ENCODE results near the gene ZNF107.
"Not testable (repeated sequence)": the region's sequence is repeated elsewhere in the genome, so short reads cannot be mapped to it uniquely, and the experiment has no call there.

ZNF107 gene

DNA sequence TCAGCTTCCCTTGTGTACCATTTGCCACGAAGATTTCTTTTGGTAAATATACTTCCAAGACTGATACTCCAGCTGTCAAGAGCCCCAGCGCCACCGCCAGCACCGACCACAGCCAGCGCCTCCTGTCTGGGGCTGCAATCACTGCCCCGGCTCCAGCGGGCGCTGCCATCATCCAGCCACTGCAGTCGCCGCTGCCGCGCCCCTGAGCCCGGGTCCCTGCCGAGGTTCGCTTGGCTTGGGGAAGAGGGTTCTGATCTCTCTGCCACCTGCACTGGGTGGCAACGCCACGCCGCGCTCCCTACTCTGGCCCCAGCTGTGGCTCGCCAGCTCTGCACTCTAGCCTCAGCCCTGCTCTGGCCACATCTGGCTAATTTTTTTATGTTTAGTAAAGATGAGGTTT lies 70.6 kb downstream of the ZNF107 start:
- no peak for DNase-seq (ENCODE audit: low spot score)

DNA sequence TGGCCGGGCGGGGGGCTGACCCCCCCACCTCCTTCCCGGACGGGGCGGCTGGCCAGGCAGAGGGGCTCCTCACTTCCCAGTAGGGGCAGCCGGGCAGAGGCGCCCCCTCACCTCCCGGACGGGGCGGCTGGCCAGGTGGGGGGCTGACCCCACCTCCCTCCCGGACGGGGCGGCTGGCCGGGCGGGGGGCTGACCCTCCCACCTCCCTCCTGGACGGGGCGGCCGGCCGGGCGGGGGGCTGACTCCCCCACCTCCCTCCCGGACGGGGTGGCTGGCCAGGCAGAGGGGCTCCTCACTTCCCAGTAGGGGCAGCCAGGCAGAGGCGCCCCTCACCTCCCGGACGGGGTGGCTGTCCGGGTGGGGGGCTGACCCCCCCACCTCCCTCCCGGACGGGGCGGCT lies 72.5 kb downstream of the ZNF107 start:
- DNase-seq (ENCODE audit: low spot score) = not testable (repeated sequence)

DNA sequence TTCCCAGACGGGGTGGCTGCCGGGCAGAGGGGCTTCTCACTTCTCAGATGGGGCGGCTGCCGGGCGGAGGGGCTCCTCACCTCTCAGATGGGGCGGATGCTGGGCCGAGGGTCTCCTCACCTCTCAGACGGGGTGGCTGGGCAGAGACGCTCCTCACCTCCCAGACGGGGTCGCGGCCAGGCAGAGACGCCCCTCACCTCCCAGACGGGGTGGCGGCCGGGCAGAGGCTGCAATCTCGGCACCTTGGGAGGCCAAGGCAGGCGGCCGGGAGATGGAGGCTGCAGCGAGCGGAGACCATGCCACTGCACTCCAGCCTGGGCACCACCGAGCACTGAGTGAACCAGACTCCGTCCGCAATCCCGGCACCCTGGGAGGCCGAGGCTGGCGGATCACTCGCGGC lies 73.0 kb downstream of the ZNF107 start:
- DNase-seq (ENCODE audit: low spot score) = not testable (repeated sequence)

DNA sequence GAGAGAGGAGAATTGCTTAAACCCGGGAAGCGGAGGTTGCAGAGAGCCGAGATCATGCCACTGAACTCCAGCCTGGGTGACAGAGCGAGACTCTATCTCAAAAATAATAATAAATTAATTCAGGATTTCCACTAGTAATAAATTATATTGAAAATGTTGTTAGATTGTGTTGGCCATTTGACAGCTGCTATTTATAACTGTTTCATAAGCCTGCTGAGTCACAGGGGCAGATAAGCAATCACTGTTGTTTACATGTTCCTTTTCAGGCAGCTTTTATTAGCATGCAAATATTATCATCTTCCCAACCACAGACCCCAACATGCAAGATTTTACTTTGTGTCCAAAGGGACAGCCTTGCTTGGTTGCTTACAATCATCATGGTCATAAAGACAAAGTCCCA lies 78.7 kb downstream of the ZNF107 start:
- no peak for DNase-seq (ENCODE audit: low spot score)

DNA sequence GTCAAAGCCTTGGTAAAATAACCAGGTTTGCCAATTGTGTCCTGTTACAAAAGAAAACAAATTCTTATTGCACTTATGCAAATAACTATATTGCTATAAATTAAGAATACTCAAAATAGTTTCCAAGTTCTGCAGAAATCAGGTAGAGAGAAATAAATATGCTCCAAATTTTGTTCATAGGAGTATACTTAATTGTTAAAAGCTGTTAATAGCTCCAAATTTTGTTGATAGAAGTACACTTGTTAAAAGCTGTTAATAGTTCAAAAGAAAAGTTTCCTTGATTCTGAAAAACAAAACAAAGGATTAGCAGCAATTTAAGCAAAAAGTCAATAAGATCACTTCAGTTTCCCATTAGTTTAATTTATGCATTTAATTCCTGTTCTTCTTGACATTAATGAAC lies 81.9 kb downstream of the ZNF107 start:
- no peak for DNase-seq (ENCODE audit: low spot score)

DNA sequence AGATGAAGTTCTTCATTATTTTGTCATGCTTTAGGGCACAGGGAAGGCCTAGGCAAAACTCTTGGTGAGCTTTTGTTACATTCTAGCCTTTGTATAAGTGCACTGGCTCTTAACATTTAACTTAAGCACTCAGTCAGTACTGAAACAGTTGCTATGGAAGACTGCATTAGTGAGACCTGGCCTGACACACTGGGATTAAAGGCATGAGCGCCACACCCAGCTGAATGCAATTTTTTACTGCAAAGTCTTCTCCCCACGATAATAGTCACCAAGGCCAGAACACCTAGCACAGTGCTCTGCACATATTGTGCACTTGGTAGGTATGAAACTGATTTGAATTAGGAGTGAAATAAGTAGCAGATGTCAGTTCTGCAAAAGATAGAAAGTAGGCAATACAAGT lies 87.1 kb downstream of the ZNF107 start:
- DNase-seq (ENCODE audit: low spot score) = no peak

DNA sequence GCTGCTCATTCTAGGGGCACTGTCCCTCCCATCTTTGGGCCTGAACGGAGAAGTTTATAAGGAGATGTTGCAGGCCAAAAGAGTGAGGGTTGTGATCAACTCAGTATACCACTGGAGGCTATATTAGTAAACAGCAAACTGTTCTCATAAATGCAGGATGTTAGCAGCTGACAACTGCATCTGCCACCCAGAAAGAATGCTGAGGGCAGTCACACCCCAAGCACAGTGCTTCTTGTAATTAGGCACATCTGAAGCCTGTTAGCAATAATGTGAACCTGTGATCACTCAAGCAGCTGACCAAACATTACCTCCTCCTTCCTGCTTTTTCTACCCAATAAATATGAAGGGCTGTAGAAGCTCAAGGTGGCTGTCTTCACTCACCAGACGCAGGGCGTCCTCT lies 89.9 kb downstream of the ZNF107 start:
- no peak for DNase-seq (ENCODE audit: low spot score)

DNA sequence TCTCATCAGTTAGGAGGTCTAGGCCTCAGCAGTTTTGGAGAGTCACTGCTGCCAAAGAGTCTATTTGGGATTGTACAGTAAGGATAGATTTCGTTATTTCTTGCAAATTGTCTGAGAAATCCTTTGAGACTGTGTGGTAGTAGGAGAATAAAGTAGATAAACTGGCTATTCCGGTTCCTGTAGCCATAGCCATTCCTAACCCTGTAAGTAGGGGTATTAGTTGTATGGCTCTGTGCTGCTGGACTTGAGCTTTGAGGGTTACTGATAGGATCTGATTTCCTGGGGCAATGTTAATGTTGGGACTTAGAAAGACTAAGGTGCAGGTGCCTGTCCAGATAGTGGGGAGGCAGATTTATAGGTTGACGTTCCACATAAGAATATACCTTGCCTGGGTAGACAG lies 92.2 kb downstream of the ZNF107 start:
- no peak for DNase-seq (ENCODE audit: low spot score)
